ENCODE measurements around the gene HAGH. TPM values are rescaled to one million over a fixed set of nuclear protein-coding genes. Genes with fewer than 3 reads are reported as not detected.

HAGH gene
- total RNA-seq, 1 donor from 2014 or later, result 172 TPM

GRCh38 chr16:1822801-1823200 is 3.8 kb downstream of the HAGH start:
- no peak for DNase-seq
- intact Hi-C loops (cut with micrococcal nuclease), result no loop called here
- peaks cover 40% of the 10 kb centered on the region for H3K4me1 ChIP-seq
- peaks cover 51% of the 10 kb centered on the region for H3K36me3 ChIP-seq
- no peaks in the 10 kb centered on the region for H3K27me3 ChIP-seq (ENCODE audit: low read depth)
- H3K9me3 ChIP-seq (replicated peaks), result no peaks in the 10 kb centered on the region
- H3K4me3 ChIP-seq, result no peak overlapping the region
- H3K27ac ChIP-seq (replicated peaks), result no peak overlapping the region
- TF ChIP-seq CTCF (IDR thresholded peaks at IDR 0.05; ENCODE audit: borderline replicate concordance), result no peak

- Histone ChIP-seq H3K27me3 (ENCODE audit: low read depth) (no peaks in the 10 kb centered on the region), H3K27ac (replicated peaks) (no peak overlapping the region), H3K9me3 (replicated peaks) (no peaks in the 10 kb centered on the region), H3K4me3 (no peak overlapping the region), H3K4me1 (peaks cover 32% of the 10 kb centered on the region), H3K36me3 (peaks cover 59% of the 10 kb centered on the region)
- DNase-seq, result no peak
- TF ChIP-seq CTCF (IDR thresholded peaks at IDR 0.05; ENCODE audit: borderline replicate concordance), result no peak
- intact Hi-C loops (cut with micrococcal nuclease), result no loop called here
Measured at GRCh38 chr16:1821861-1822611, 4.6 kb downstream of the HAGH start.

GRCh38 chr16:1820946-1821290 is 5.7 kb downstream of the HAGH start:
- TF ChIP-seq CTCF (IDR thresholded peaks at IDR 0.05; ENCODE audit: borderline replicate concordance), result no peak
- H3K9me3 ChIP-seq (replicated peaks), result no peaks in the 10 kb centered on the region
- H3K4me1 ChIP-seq, result peaks cover 28% of the 10 kb centered on the region
- H3K27ac ChIP-seq (replicated peaks), result no peak overlapping the region
- peaks cover 70% of the 10 kb centered on the region for H3K36me3 ChIP-seq
- intact Hi-C loops (cut with micrococcal nuclease), result no loop called here
- H3K4me3 ChIP-seq, result no peak overlapping the region
- DNase-seq, result no peak
- H3K27me3 ChIP-seq (ENCODE audit: low read depth), result no peaks in the 10 kb centered on the region

- Histone ChIP-seq H3K9me3 (replicated peaks) (no peaks in the 10 kb centered on the region), H3K27me3 (ENCODE audit: low read depth) (no peaks in the 10 kb centered on the region), H3K27ac (replicated peaks) (no peak overlapping the region), H3K4me3 (no peak overlapping the region), H3K36me3 (peaks cover 76% of the 10 kb centered on the region), H3K4me1 (peaks cover 22% of the 10 kb centered on the region)
- TF ChIP-seq CTCF (IDR thresholded peaks at IDR 0.05; ENCODE audit: borderline replicate concordance), result no peak
- DNase-seq, result no peak
- intact Hi-C loops (cut with micrococcal nuclease), result no loop called here
Measured at GRCh38 chr16:1820096-1820945, 6.3 kb downstream of the HAGH start.

GRCh38 chr16:1819611-1820010 is 7.0 kb downstream of the HAGH start:
- Histone ChIP-seq H3K4me3 (no peak overlapping the region), H3K36me3 (peaks cover 82% of the 10 kb centered on the region), H3K27me3 (ENCODE audit: low read depth) (no peaks in the 10 kb centered on the region), H3K27ac (replicated peaks) (no peak overlapping the region), H3K9me3 (replicated peaks) (no peaks in the 10 kb centered on the region), H3K4me1 (peaks cover 15% of the 10 kb centered on the region)
- DNase-seq, result no peak
- no peak for TF ChIP-seq CTCF (IDR thresholded peaks at IDR 0.05; ENCODE audit: borderline replicate concordance)
- intact Hi-C loops (cut with micrococcal nuclease), result no loop called here
